DND-41 (cell line): ENCODE data around the gene LMF1.

Experiments
- ATAC-seq: fragments of 200-7000 bp; cut with Tn5 transposase; 3 replicates; pipeline ENCODE4 v1.9.1; 2021; ENCODE audit warnings: low read depth; ENCODE audit not compliant: insufficient read depth
- DNase-seq: peaks from one replicate; pipeline ENCODE4 v3.0.0-alpha.2; 2020
- H2AFZ ChIP-seq: 2 replicates; pipeline ENCODE4 v1.6.0; 2012; ENCODE audit warnings: low read depth, low read length
- H3K27ac ChIP-seq: 2 replicates; pipeline ENCODE4 v1.5.1; 2012; ENCODE audit warnings: low read length, inconsistent platforms
- H3K27me3 ChIP-seq: fragments of 200-600 bp; sonication (generic); 2 replicates; pipeline ENCODE4 v1.6.0; 2012; ENCODE audit warnings: low read length, mild to moderate bottlenecking, inconsistent platforms; ENCODE audit not compliant: insufficient read depth, poor library complexity
- H3K36me3 ChIP-seq: 2 replicates; pipeline ENCODE4 v1.5.1; 2012; ENCODE audit warnings: low read length, inconsistent platforms; ENCODE audit not compliant: insufficient read depth
- H3K4me1 ChIP-seq: 2 replicates; pipeline ENCODE4 v1.5.1; 2012; ENCODE audit warnings: mild to moderate bottlenecking, low read length; ENCODE audit not compliant: insufficient read depth
- H3K4me2 ChIP-seq: 2 replicates; pipeline ENCODE4 v1.6.0; 2012; ENCODE audit warnings: mild to moderate bottlenecking, moderate library complexity, low read length, inconsistent platforms; ENCODE audit not compliant: insufficient read depth
- H3K4me3 ChIP-seq, 2 experiments: fragments of 200-600 bp in 1 of 2; shearing (Covaris generic) in 1 of 2; 2 replicates each; pipeline ENCODE4 v1.5.1; 2012 to 2016; ENCODE audit warnings: inconsistent platforms in 2 of 2, low read length in 2 of 2, mild to moderate bottlenecking in 2 of 2, low read depth in 1 of 2, moderate library complexity in 1 of 2
- H3K79me2 ChIP-seq: 2 replicates; pipeline ENCODE4 v1.6.0; 2012; ENCODE audit warnings: low read length, inconsistent platforms; ENCODE audit not compliant: insufficient read depth
- H3K9ac ChIP-seq: 2 replicates; pipeline ENCODE4 v1.6.0; 2012; ENCODE audit warnings: low read depth, mild to moderate bottlenecking, inconsistent platforms, low read length, moderate library complexity
- H3K9me3 ChIP-seq: 2 replicates; pipeline ENCODE4 v1.5.1; 2012; ENCODE audit warnings: low read length, moderate library complexity, mild to moderate bottlenecking, inconsistent platforms; ENCODE audit not compliant: insufficient read depth, severe bottlenecking
- H4K20me1 ChIP-seq: 2 replicates; pipeline ENCODE4 v1.6.0; 2012; ENCODE audit warnings: low read length; ENCODE audit not compliant: insufficient read depth
- CTCF ChIP-seq: IDR thresholded peaks from 2 replicates; pipeline ENCODE4 v1.5.1; 2012; ENCODE audit warnings: borderline replicate concordance, low read length, moderate library complexity, mild to moderate bottlenecking; ENCODE audit not compliant: poor library complexity, severe bottlenecking; ENCODE audit errors: extremely low read depth
- EZH2 ChIP-seq: IDR thresholded peaks from 3 replicates; pipeline ENCODE4 v1.6.1; 2012; ENCODE audit warnings: borderline replicate concordance, low read depth, mild to moderate bottlenecking, moderate library complexity, low read length, inconsistent platforms; ENCODE audit not compliant: severe bottlenecking

The LMF1 gene

GRCh38 chr16:876041-876335 lies 94.8 kb downstream of the LMF1 start:
- no peak for TF ChIP-seq CTCF
- TF ChIP-seq EZH2: no peak
- H3K36me3 ChIP-seq: peaks cover 3% of the 10 kb centered on the region
- no peaks in the 10 kb centered on the region for H3K4me1 ChIP-seq
- no peak overlapping the region for H3K4me3 ChIP-seq
- no peaks in the 10 kb centered on the region for H3K79me2 ChIP-seq
- no peak overlapping the region for H3K9ac ChIP-seq
- no peak overlapping the region for H3K27ac ChIP-seq
- no peak overlapping the region for H2AFZ ChIP-seq
- H3K27me3 ChIP-seq: no peaks in the 10 kb centered on the region
- H4K20me1 ChIP-seq: no peaks in the 10 kb centered on the region; the same call in 1 of the 2 replicates
- H3K9me3 ChIP-seq: no peaks in the 10 kb centered on the region
- ATAC-seq (no peak), DNase-seq (no peak)
- no peak overlapping the region for H3K4me2 ChIP-seq

GRCh38 chr16:875182-876040 lies 95.4 kb downstream of the LMF1 start:
- H3K4me2 ChIP-seq: no peak overlapping the region
- H2AFZ ChIP-seq: no peak overlapping the region
- no peaks in the 10 kb centered on the region for H3K9me3 ChIP-seq
- TF ChIP-seq CTCF: no peak
- TF ChIP-seq EZH2: no peak
- peaks cover 3% of the 10 kb centered on the region for H3K36me3 ChIP-seq
- H3K27me3 ChIP-seq: no peaks in the 10 kb centered on the region
- DNase-seq (no peak), ATAC-seq (no peak)
- H3K79me2 ChIP-seq: no peaks in the 10 kb centered on the region
- no peak overlapping the region for H3K4me3 ChIP-seq
- H3K4me1 ChIP-seq: no peaks in the 10 kb centered on the region
- no peak overlapping the region for H3K9ac ChIP-seq
- H3K27ac ChIP-seq: no peak overlapping the region
- no peaks in the 10 kb centered on the region; the same call in 1 of the 2 replicates for H4K20me1 ChIP-seq

- Histone ChIP-seq H3K9ac (no peak overlapping the region), H3K79me2 (no peaks in the 10 kb centered on the region), H3K4me2 (no peak overlapping the region), H3K27me3 (no peaks in the 10 kb centered on the region), H3K4me1 (no peaks in the 10 kb centered on the region), H4K20me1 (no peaks in the 10 kb centered on the region; the same call in 1 of the 2 replicates), H3K4me3 (no peak overlapping the region), H3K9me3 (no peaks in the 10 kb centered on the region), H2AFZ (no peak overlapping the region), H3K27ac (no peak overlapping the region), H3K36me3 (peaks cover 3% of the 10 kb centered on the region)
- no peak for DNase-seq
- no peak for ATAC-seq
- TF ChIP-seq CTCF (no peak), EZH2 (no peak)
Observed at GRCh38 chr16:874366-875181, 96.2 kb downstream of the LMF1 start.
